Measurements from ENCODE around the gene AP3S2.
"Not testable (repeated sequence)": the region's sequence is repeated elsewhere in the genome, so short reads cannot be mapped to it uniquely, and the experiment has no call there.

The AP3S2 gene

DNA sequence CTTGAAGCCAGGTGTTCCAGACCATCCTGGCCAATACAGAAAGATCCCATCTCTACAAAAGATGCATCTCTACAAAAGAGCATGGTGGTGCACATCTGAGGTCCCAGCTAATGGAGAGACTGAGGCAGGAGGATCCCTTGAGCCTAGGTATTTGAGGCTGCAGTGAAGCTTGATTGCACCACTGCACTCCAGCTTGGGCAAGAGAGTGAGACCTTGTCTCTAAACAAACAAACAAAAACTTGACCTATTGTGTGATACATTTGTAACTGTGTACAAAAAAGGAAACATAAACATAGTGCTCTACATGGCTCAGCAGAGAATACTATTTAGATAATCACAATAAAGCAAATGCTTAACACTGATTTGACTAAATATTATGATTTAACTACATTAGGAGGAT lies 97.8 kb downstream of the AP3S2 start:
- DNase-seq (ENCODE audit: extremely low read depth, insufficient read length), result no peak
- TF ChIP-seq, protein P1, sequence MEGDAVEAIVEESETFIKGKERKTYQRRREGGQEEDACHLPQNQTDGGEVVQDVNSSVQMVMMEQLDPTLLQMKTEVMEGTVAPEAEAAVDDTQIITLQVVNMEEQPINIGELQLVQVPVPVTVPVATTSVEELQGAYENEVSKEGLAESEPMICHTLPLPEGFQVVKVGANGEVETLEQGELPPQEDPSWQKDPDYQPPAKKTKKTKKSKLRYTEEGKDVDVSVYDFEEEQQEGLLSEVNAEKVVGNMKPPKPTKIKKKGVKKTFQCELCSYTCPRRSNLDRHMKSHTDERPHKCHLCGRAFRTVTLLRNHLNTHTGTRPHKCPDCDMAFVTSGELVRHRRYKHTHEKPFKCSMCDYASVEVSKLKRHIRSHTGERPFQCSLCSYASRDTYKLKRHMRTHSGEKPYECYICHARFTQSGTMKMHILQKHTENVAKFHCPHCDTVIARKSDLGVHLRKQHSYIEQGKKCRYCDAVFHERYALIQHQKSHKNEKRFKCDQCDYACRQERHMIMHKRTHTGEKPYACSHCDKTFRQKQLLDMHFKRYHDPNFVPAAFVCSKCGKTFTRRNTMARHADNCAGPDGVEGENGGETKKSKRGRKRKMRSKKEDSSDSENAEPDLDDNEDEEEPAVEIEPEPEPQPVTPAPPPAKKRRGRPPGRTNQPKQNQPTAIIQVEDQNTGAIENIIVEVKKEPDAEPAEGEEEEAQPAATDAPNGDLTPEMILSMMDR (IDR thresholded peaks at IDR 0.05; ENCODE audit: insufficient read depth, low read length, poor library complexity, severe bottlenecking), result no peak
- Histone ChIP-seq H3K36me3 (ENCODE audit: control insufficient read depth, insufficient read depth, low read length) (no peaks in the 10 kb centered on the region), H3K4me3 (replicated peaks; ENCODE audit: low read depth, low read length) (no peak overlapping the region), H3K27me3 (replicated peaks; ENCODE audit: control insufficient read depth, insufficient read depth, low read length) (no peaks in the 10 kb centered on the region)

DNA sequence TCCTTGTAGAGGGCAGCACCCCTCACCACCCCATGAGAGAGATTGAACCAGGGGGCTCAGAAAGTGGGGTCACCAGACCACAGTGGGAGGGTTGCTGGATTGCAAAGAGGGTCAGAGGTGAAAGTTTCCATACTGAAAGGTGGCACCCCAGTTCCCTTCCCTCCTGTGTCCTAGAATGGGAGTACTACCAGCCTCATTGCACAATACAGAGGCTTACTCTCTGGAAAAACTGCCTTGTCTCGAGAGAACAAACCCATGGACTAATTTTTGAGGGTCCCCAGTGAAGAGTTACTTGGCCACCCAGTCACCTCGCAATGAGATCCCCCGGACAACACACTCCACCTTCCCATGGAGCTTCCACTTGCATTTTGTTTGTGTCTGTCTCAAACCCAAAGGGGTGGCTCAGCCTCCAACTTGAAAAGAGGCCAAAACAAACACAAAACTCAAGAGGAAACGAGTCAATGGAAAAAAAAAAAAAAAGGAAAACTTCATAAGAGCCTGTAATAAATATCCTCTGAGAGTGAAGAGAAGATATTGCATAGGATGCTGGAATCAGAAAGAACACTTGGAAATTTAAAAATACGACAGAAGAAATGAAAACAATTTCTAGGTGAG lies 99.1 kb downstream of the AP3S2 start:
- TF ChIP-seq, protein P1 (IDR thresholded peaks at IDR 0.05; ENCODE audit: insufficient read depth, low read length, poor library complexity, severe bottlenecking), result no peak
- Histone ChIP-seq H3K36me3 (ENCODE audit: control insufficient read depth, insufficient read depth, low read length) (no peaks in the 10 kb centered on the region), H3K4me3 (replicated peaks; ENCODE audit: low read depth, low read length) (no peak overlapping the region), H3K27me3 (replicated peaks; ENCODE audit: control insufficient read depth, insufficient read depth, low read length) (no peaks in the 10 kb centered on the region)
- no peak for DNase-seq (ENCODE audit: extremely low read depth, insufficient read length)

DNA sequence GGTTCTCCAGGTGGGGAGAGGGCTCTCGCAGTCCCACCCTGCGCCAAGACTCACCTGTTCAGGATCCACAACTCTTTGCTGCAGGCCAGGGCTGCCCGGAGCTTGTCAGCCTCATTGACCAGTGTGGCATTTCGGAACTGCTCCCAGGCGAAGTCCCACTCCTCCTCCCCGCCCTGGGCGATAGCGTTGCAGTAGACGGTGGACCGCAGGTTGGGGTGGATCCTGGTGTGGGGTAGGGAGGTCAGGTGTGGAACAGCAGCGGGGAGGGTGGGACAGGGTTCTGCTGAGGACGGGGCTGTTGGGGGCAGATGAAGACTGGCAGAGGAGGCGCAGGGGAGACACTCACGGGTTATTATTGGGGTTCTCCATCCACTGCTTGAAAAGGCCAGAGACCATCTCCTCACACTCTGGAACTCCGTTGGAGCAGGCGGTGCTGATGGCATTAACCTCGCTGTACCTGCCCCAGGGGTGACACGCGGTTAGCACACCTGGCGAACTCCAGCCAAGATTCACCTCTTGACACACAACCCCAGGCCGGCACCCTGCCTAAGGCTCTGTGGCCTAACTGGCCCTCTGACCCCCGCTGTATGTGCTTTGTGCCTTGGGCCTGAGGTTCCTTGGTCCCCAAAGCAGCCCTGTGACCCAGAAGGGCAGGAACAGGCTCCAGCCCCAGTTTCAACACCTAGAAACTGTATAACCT lies 101.5 kb downstream of the AP3S2 start:
- no peak overlapping the region for H3K4me3 ChIP-seq (replicated peaks; ENCODE audit: low read depth, low read length)
- DNase-seq (ENCODE audit: extremely low read depth, insufficient read length), result no peak
- TF ChIP-seq, protein P1 (IDR thresholded peaks at IDR 0.05; ENCODE audit: insufficient read depth, low read length, poor library complexity, severe bottlenecking), result no peak
- no peaks in the 10 kb centered on the region for H3K27me3 ChIP-seq (replicated peaks; ENCODE audit: control insufficient read depth, insufficient read depth, low read length)
- H3K36me3 ChIP-seq (ENCODE audit: control insufficient read depth, insufficient read depth, low read length), result no peaks in the 10 kb centered on the region

DNA sequence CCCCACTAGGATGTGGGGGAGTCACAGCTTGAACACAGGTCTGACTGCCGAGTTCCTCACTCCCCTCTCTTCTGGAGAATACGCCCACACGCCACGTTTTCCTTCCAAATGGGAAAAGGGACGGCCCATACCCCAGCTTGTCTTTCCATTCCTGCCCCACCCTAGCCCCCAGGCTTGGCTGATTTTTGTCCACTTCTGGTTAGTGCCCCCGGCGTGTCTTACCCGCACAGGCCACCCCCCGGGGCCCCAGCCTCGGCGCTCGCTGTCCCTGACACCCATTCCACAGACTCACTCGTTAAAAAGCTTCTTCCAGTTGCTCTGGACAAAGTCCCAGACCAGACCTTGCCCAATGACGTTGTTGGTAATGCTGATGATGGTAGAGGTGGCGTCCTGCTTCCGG lies 103.1 kb downstream of the AP3S2 start:
- DNase-seq (ENCODE audit: extremely low read depth, insufficient read length), result no peak
- H3K36me3 ChIP-seq (ENCODE audit: control insufficient read depth, insufficient read depth, low read length), result no peaks in the 10 kb centered on the region
- H3K4me3 ChIP-seq (replicated peaks; ENCODE audit: low read depth, low read length), result no peak overlapping the region
- TF ChIP-seq, protein P1 (IDR thresholded peaks at IDR 0.05; ENCODE audit: insufficient read depth, low read length, poor library complexity, severe bottlenecking), result no peak
- no peaks in the 10 kb centered on the region for H3K27me3 ChIP-seq (replicated peaks; ENCODE audit: control insufficient read depth, insufficient read depth, low read length)

DNA sequence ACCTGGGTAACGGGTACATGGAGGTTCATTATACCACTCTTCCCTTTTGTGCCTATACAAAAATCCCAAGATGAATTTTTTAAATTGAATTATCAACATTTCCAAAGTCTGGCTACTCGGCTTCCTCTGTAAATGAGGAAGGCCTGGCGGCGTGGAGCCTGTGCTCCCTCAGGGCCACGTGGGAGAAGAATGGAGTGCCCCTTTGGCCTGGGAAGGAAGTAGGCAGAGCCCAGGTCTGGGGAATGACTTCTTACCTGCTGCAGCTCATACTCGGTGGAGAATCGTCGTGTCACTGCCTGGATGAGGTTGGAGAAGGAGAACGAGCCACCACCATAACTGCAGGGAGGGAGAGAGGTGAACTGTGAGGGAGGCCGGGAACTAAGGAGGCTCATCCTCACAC lies 103.6 kb downstream of the AP3S2 start:
- Histone ChIP-seq H3K4me3 (replicated peaks; ENCODE audit: low read depth, low read length) (no peak overlapping the region), H3K27me3 (replicated peaks; ENCODE audit: control insufficient read depth, insufficient read depth, low read length) (no peaks in the 10 kb centered on the region), H3K36me3 (ENCODE audit: control insufficient read depth, insufficient read depth, low read length) (no peaks in the 10 kb centered on the region)
- TF ChIP-seq, protein P1 (IDR thresholded peaks at IDR 0.05; ENCODE audit: insufficient read depth, low read length, poor library complexity, severe bottlenecking), result no peak
- no peak for DNase-seq (ENCODE audit: extremely low read depth, insufficient read length)

DNA sequence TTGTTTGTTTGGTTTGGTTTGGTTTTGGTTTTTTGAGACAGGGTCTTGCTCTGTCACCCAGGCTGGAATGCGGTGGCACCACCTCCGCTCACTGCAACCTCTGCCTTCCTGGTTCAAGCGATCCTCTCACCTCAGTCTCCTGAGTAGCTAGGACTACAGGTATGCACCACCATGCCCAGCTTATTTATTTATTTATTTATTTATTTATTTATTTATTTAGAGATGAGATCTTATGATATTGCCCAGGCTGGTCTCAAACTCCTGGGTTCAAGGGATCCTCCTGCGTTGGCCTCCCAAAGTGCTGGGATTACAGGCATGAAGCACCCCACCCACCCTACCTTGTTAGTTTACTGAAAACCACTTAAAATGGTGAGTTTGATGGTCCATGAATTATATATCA lies 105.2 kb downstream of the AP3S2 start:
- not testable (repeated sequence) for H3K27me3 ChIP-seq (replicated peaks; ENCODE audit: control insufficient read depth, insufficient read depth, low read length); DNase-seq (ENCODE audit: extremely low read depth, insufficient read length); H3K4me3 ChIP-seq (replicated peaks; ENCODE audit: low read depth, low read length); H3K36me3 ChIP-seq (ENCODE audit: control insufficient read depth, insufficient read depth, low read length)

Measured in GM06990 (cell line).